Measurements from ENCODE around the gene NOP53. TPM values are rescaled to one million over a fixed set of nuclear protein-coding genes. Genes with fewer than 3 reads are reported as not detected.

The NOP53 gene
- total RNA-seq, 1 experiment from 2014 or later = 289 TPM

GRCh38 chr19:47757617-47758442 is 12.5 kb downstream of the NOP53 start:
- ATAC-seq = no peak
- peaks cover 3% of the 10 kb centered on the region; the same call in 1 of the 2 replicates for H3K4me1 Mint-ChIP-seq

More at GRCh38 chr19:47757617-47758442, 12.5 kb downstream of the NOP53 start:
- H3K27ac Mint-ChIP-seq = no peak overlapping the region
- H3K27me3 Mint-ChIP-seq (ENCODE audit: low read depth) = no peaks in the 10 kb centered on the region
- ChIA-PET CTCF (interaction anchor here (1.9 to 4.8 kb wide), 2 partner anchors 8 to 45 kb away, joined by 9 to 26 read pairs; no protein-coding TSS in a partner anchor), POLR2A (no interaction called here)
- H3K4me3 Mint-ChIP-seq = no peak overlapping the region
- H3K9me3 Mint-ChIP-seq = peaks cover 4% of the 10 kb centered on the region
- TF ChIP-seq ZNF423 (CRISPR knock-in tag; IDR thresholded peaks at IDR 0.05) = no peak
- no peak for TF ChIP-seq ZBTB43 (CRISPR knock-in tag; IDR thresholded peaks at IDR 0.05)
- TF ChIP-seq ATF1 (CRISPR knock-in tag; IDR thresholded peaks at IDR 0.05) = no peak
- no peak for TF ChIP-seq ZNF512 (CRISPR knock-in tag; IDR thresholded peaks at IDR 0.05; ENCODE audit: borderline replicate concordance)
- TF ChIP-seq PRDM15 (CRISPR knock-in tag; IDR thresholded peaks at IDR 0.05) = no peak
- TF ChIP-seq ATF3 (CRISPR knock-in tag; conservative IDR thresholded peaks at IDR 0.05) = no peak
- TF ChIP-seq ZNF219 (CRISPR knock-in tag; IDR thresholded peaks at IDR 0.05; ENCODE audit: borderline replicate concordance) = no peak
- TF ChIP-seq ZNF263 (CRISPR knock-in tag; IDR thresholded peaks at IDR 0.05; ENCODE audit: low read depth) = no peak
- no peak for TF ChIP-seq ATF6 (CRISPR knock-in tag; IDR thresholded peaks at IDR 0.05)
- no peak for TF ChIP-seq PRRX2 (CRISPR knock-in tag; IDR thresholded peaks at IDR 0.05)
- no peak for TF ChIP-seq JAZF1 (CRISPR knock-in tag; IDR thresholded peaks at IDR 0.05)
- no peak for TF ChIP-seq JUN (CRISPR knock-in tag; IDR thresholded peaks at IDR 0.05)
- TF ChIP-seq E2F4 (CRISPR knock-in tag; IDR thresholded peaks at IDR 0.05; ENCODE audit: borderline replicate concordance, low read depth) = no peak
- no peak for TF ChIP-seq TCF7 (CRISPR knock-in tag; IDR thresholded peaks at IDR 0.05; ENCODE audit: low read depth)
- TF ChIP-seq NFATC4 (CRISPR knock-in tag; IDR thresholded peaks at IDR 0.05) = no peak
- no peak for TF ChIP-seq ESRRA (CRISPR knock-in tag; IDR thresholded peaks at IDR 0.05; ENCODE audit: borderline replicate concordance)
- TF ChIP-seq CREB1 (CRISPR knock-in tag; IDR thresholded peaks at IDR 0.05) = no peak
- TF ChIP-seq ZNF425 (CRISPR knock-in tag; conservative IDR thresholded peaks at IDR 0.05) = no peak
- peaks cover 49% of the 10 kb centered on the region for H3K36me3 Mint-ChIP-seq
- DNase-seq (ENCODE audit: low spot score) = no peak

Data from WTC11 (cell line).